Esophagus (tissue), 2 donors: Measurements from ENCODE around the gene PLA1A. TPM values are rescaled to one million over a fixed set of nuclear protein-coding genes. Genes with fewer than 3 reads are reported as not detected.

ENCODE experiments used
- H3K27ac ChIP-seq, 2 donors: one replicate each; pipeline ENCODE4 v1.5.1; 2013; ENCODE audit warnings: low read depth in 2 of 2, mild to moderate bottlenecking in 2 of 2, inconsistent platforms in 1 of 2, low read length in 1 of 2, moderate library complexity in 1 of 2
- H3K27me3 ChIP-seq, 2 donors: one replicate each; pipeline ENCODE4 v1.6.1; 2013; ENCODE audit warnings: low read length in 2 of 2, control low read depth in 1 of 2, mild to moderate bottlenecking in 1 of 2; ENCODE audit not compliant: insufficient read depth in 2 of 2, control insufficient read depth in 1 of 2
- H3K36me3 ChIP-seq, 2 donors: one replicate each; pipeline ENCODE4 v1.6.1; 2013; ENCODE audit warnings: low read length in 1 of 2; ENCODE audit not compliant: control insufficient read depth in 2 of 2, insufficient read depth in 2 of 2
- H3K4me1 ChIP-seq, 2 donors: one replicate each; pipeline ENCODE4 v1.6.1; 2013; ENCODE audit warnings: low read length in 1 of 2; ENCODE audit not compliant: control insufficient read depth in 2 of 2, insufficient read depth in 2 of 2
- H3K4me3 ChIP-seq, 2 donors: one replicate each; pipeline ENCODE4 v1.5.1; 2013; ENCODE audit warnings: low read length in 2 of 2, mild to moderate bottlenecking in 2 of 2, low read depth in 1 of 2, moderate library complexity in 1 of 2
- H3K9me3 ChIP-seq, 2 donors: one replicate each; pipeline ENCODE4 v1.6.1; 2013; ENCODE audit warnings: mild to moderate bottlenecking in 2 of 2, low read depth in 1 of 2, low read length in 1 of 2, moderate library complexity in 1 of 2; ENCODE audit not compliant: control insufficient read depth in 2 of 2, insufficient read depth in 1 of 2
- WGBS, 2 donors: extraction: QIAGEN DNeasy Blood & Tissue Kit; methylation state at CpG; one replicate each; pipeline ENCODE4 v1.1.7; 2013; 5-methylcytosine and 5-hydroxymethylcytosine counted together
- polyA plus RNA-seq, 2 donors: library from polyadenylated mRNA; stranded (reverse); fragments of 200-250 nt; gene quantifications; one replicate each; pipeline ENCODE4 v1.2.3, GENCODE V29; 2013
- donor health status: healthy with polysubstance abuse.
- donor health status: Bipolar disorder and iron deficiency.

The PLA1A gene
- polyA plus RNA-seq, 2 donors = 0.10 to 1.1 TPM

DNA sequence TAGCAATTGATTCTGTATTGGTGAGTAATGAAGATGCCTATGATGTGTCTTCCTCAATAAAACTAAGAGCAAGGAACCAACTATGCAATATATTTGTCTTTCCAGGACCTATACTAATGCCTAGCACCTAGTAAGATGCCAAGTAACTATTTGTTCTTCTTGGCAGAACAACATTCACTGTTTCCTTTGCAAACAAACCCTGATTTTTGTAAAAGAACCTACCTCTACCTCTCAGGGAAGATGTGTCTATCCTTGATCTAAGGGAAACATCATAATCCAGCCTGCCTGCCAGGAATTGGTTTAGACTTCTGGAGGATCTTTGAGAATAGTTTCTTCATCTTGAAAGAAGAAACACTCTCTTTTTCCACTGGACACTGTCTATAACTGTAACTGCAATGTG, 22.2 kb upstream of the PLA1A start:
- H3K27me3 ChIP-seq = no peaks in the 10 kb centered on the region
- H3K4me1 ChIP-seq = no peaks in the 10 kb centered on the region
- no peaks in the 10 kb centered on the region for H3K36me3 ChIP-seq
- no peak overlapping the region for H3K4me3 ChIP-seq
- H3K27ac ChIP-seq = no peak overlapping the region
- H3K9me3 ChIP-seq = no peaks in the 10 kb centered on the region

DNA sequence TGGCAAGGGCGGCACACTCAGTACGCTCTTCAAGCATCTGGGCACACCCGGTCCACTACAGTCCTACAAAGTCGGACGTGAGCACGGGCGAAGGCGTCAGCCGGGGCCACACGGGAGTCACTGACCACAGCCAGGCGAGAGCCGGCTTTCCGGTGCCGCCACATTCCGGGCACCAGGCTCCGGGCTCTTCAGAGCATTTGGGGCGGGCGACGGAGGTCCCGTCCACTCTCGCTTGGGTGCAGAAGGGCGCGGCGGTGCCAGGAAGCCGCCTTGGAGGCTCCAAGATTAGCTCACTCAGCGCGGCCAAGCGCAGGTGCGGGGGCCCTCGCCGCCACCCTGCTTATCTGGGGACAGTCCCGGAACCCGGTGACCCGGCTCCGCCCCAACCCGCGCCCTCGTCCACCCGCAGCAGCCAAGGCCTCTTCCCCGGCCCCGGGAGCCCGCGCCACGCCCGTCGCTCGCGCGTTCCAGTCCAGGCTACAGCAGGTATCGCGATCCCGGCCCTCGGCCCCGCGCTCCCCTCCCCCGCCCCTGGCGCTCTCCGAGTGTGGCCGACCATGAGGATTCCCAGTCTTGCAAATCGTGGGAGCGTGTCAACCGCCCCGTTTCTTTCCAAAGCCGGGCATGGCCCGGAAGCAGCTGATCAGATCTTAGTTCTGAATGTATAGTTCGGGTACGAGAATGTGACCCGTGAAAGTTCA, 18.2 kb upstream of the PLA1A start, which contains the start of gene ADPRH:
Gene ADPRH (plus strand): TSS at position 127 of the 701 bp plus-strand sequence. CDS start 2,678 bp downstream, outside the sequence.
- H3K27ac ChIP-seq = peak within 1 kb of the TSS; percentile 87
- WGBS, 2 donors = 1% methylated on average over 58 to 68 of the region's 68 CpGs
- H3K4me1 ChIP-seq = no peaks in the 10 kb centered on the region
- peak within 1 kb of the TSS; percentile 54 to 64 for H3K4me3 ChIP-seq
- no peaks in the 10 kb centered on the region for H3K9me3 ChIP-seq
- H3K27me3 ChIP-seq = no peaks in the 10 kb centered on the region
- no peaks in the 10 kb centered on the region for H3K36me3 ChIP-seq

DNA sequence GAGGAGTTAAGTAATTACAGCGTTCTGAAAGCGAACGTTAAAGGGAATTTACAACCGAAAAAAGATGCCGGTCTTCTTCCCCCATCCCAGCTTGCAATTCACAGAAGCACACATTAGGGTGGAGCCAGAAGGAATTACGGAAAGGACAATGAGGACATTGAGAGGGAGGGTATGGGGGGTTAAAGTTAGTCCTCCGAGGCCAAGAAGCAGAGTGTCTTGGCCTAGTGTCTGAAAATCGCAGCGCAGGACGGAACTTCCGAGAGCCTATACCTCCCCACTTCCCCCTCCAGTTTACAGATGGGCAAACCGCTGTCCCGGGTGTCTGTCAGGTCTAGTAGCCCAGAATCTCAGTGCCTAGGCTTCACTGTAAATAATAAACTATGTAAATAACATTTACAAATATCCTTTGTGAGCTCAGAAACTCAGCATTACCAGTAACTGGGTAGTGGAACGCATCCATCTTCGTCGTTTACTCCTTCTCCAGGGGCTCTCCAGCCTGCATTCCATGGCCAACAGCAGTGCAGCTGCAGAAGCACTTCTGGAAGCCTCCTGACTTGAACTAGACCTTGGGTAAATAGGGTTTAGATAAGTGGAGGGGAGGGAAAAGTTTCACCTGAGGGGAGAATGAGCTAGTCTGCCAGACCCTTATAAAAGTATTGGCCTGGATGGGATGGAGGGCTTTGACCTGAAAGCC, 17.5 kb upstream of the PLA1A start:
- Histone ChIP-seq H3K4me3 (peak overlapping the region; percentile 54 to 64), H3K27me3 (no peaks in the 10 kb centered on the region), H3K9me3 (no peaks in the 10 kb centered on the region), H3K36me3 (no peaks in the 10 kb centered on the region), H3K27ac (peak overlapping the region; percentile 87), H3K4me1 (no peaks in the 10 kb centered on the region)
- 26% methylated on average over 16 of the region's 16 CpGs for WGBS, 2 donors

- H3K9me3 ChIP-seq = no peaks in the 10 kb centered on the region
- no peak overlapping the region for H3K4me3 ChIP-seq
- no peaks in the 10 kb centered on the region for H3K4me1 ChIP-seq
- no peak overlapping the region for H3K27ac ChIP-seq
- WGBS, 2 donors = 72 to 84% methylated on average over 6 of the region's 6 CpGs
- no peaks in the 10 kb centered on the region for H3K27me3 ChIP-seq
- no peaks in the 10 kb centered on the region for H3K36me3 ChIP-seq
These were observed 15.5 kb upstream of the PLA1A start for GRCh38 chr3:119582178-119582577.

DNA sequence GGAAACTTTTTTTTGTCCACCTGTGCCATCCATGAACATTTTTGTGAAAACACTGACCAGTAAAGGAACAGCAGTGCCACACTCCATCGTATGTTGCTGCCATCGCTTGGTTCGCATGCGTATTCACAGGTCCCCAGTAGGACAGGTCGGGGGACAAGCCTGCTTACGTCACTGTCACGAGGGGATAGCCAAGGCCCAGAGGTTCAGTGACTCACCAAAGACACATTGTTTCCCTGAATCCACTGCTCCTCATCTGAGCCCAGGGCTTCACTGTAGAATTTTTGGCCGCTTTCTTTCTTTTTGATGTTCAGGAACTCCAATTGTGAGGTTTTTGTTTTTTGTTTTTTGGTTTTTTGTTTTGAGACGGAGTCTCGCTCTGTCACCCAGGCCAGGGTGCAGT, 12.5 kb upstream of the PLA1A start:
- Histone ChIP-seq H3K4me3 (no peak overlapping the region), H3K9me3 (no peaks in the 10 kb centered on the region), H3K36me3 (no peaks in the 10 kb centered on the region), H3K4me1 (no peaks in the 10 kb centered on the region), H3K27ac (no peak overlapping the region), H3K27me3 (no peaks in the 10 kb centered on the region)
- 92% methylated on average over 10 of the region's 10 CpGs for WGBS, 2 donors

- Histone ChIP-seq H3K9me3 (no peaks in the 10 kb centered on the region), H3K27ac (no peak overlapping the region), H3K4me3 (no peak overlapping the region), H3K27me3 (no peaks in the 10 kb centered on the region), H3K4me1 (no peaks in the 10 kb centered on the region), H3K36me3 (no peaks in the 10 kb centered on the region)
- 94% methylated on average over 11 of the region's 11 CpGs for WGBS, 2 donors
These were observed 11.7 kb upstream of the PLA1A start for GRCh38 chr3:119585856-119586570.

GRCh38 chr3:119586733-119587172, 10.9 kb upstream of the PLA1A start:
- H3K36me3 ChIP-seq = no peaks in the 10 kb centered on the region
- H3K27me3 ChIP-seq = no peaks in the 10 kb centered on the region
- no peak overlapping the region for H3K27ac ChIP-seq
- no peaks in the 10 kb centered on the region for H3K9me3 ChIP-seq
- no peak overlapping the region for H3K4me3 ChIP-seq
- H3K4me1 ChIP-seq = no peaks in the 10 kb centered on the region
- 79 to 87% methylated on average over 3 of the region's 3 CpGs for WGBS, 2 donors

GRCh38 chr3:119588112-119588511, 9.6 kb upstream of the PLA1A start:
- Histone ChIP-seq H3K4me1 (no peaks in the 10 kb centered on the region), H3K27me3 (no peaks in the 10 kb centered on the region), H3K36me3 (no peaks in the 10 kb centered on the region), H3K9me3 (no peaks in the 10 kb centered on the region), H3K27ac (no peak overlapping the region), H3K4me3 (no peak overlapping the region)
- WGBS, 2 donors = 63 to 78% methylated on average over 3 of the region's 3 CpGs

GRCh38 chr3:119589102-119589773, 8.4 kb upstream of the PLA1A start:
- Histone ChIP-seq H3K27me3 (no peaks in the 10 kb centered on the region), H3K27ac (no peak overlapping the region), H3K4me3 (no peak overlapping the region), H3K9me3 (no peaks in the 10 kb centered on the region), H3K4me1 (no peaks in the 10 kb centered on the region), H3K36me3 (no peaks in the 10 kb centered on the region)
- WGBS, 2 donors = 61 to 63% methylated on average over 6 of the region's 6 CpGs
